Measurements from ENCODE around the gene IL17REL. TPM values are rescaled to one million over a fixed set of nuclear protein-coding genes. Genes with fewer than 3 reads are reported as not detected.

The IL17REL gene
- polyA plus RNA-seq, 3 donors: 0.04 to 0.06 TPM; not detected in 1

Other genes with a start within 250 kb of the IL17REL start
- gene BRD1, start 184.9 kb downstream of the IL17REL start, polyA plus RNA-seq (ENCODE audit: insufficient read length in 3 of 3): 10 to 100 TPM; 34.5 to 42.1 (median 41.9) TPM
- 10 to 100 TPM; 15.2 to 18.6 (median 17.2) TPM for gene ZBED4, start 158.9 kb downstream of the IL17REL start, polyA plus RNA-seq (ENCODE audit: insufficient read length in 3 of 3)
- gene ALG12, start 94.3 kb downstream of the IL17REL start, polyA plus RNA-seq (ENCODE audit: insufficient read length in 3 of 3): 10 to 100 TPM; 23.4 to 38.3 (median 33.4) TPM
- gene CRELD2, start 94.1 kb downstream of the IL17REL start, polyA plus RNA-seq (ENCODE audit: insufficient read length in 3 of 3): 10 to 100 TPM; 22.2 to 33.9 (median 32.6) TPM
- 10 to 100 TPM; 14.3 to 25.1 (median 20.3) TPM for gene PIM3, start 52.0 kb downstream of the IL17REL start, polyA plus RNA-seq (ENCODE audit: insufficient read length in 3 of 3)
- gene TTLL8, start 45.5 kb upstream of the IL17REL start, polyA plus RNA-seq (ENCODE audit: insufficient read length in 3 of 3): not detected
- gene MLC1, start 72.7 kb upstream of the IL17REL start, polyA plus RNA-seq (ENCODE audit: insufficient read length in 3 of 3): 1 to 10 TPM in 2 of 3 donors, under 1 TPM in 1; 0.77 to 1.4 (median 1.3) TPM
- gene MOV10L1, start 77.2 kb upstream of the IL17REL start, polyA plus RNA-seq (ENCODE audit: insufficient read length in 3 of 3): 1 to 10 TPM in 1 of 3 donors, under 1 TPM in 2; 0.58 to 1.3 (median 0.78) TPM
- gene PANX2, start 158.0 kb upstream of the IL17REL start, polyA plus RNA-seq (ENCODE audit: insufficient read length in 3 of 3): 1 to 10 TPM; 1.3 to 2.2 (median 1.5) TPM
- gene TRABD, start 173.1 kb upstream of the IL17REL start, polyA plus RNA-seq (ENCODE audit: insufficient read length in 3 of 3): 10 to 100 TPM; 17.5 to 31.3 (median 29.6) TPM
- 10 to 100 TPM; 16.9 to 31.1 (median 24.0) TPM for gene SELENOO, start 188.2 kb upstream of the IL17REL start, polyA plus RNA-seq (ENCODE audit: insufficient read length in 3 of 3)
- 10 to 100 TPM; 30.5 to 48.2 (median 40.1) TPM for gene TUBGCP6, start 232.3 kb upstream of the IL17REL start, polyA plus RNA-seq (ENCODE audit: insufficient read length in 3 of 3)
- gene HDAC10, start 238.5 kb upstream of the IL17REL start, polyA plus RNA-seq (ENCODE audit: insufficient read length in 3 of 3): 10 to 100 TPM; 17.1 to 34.3 (median 27.7) TPM
- 10 to 100 TPM; 11.5 to 18.9 (median 17.5) TPM for gene MAPK12, start 248.9 kb upstream of the IL17REL start, polyA plus RNA-seq (ENCODE audit: insufficient read length in 3 of 3)

All from renal cortex interstitium (tissue), 3 donors.